K562 (cell line): ENCODE measurements around the gene LRFN3. TPM values are rescaled to one million over a fixed set of nuclear protein-coding genes. Genes with fewer than 3 reads are reported as not detected.

Source experiments
- AFF1 ChIP-seq, 2 experiments: fragments of 450-650 bp; IDR thresholded peaks; 2 replicates each; pipeline ENCODE4 v1.6.1; 2018; ENCODE audit warnings: mild to moderate bottlenecking in 2 of 2, low read depth in 1 of 2; ENCODE audit not compliant: partially characterized antibody in 2 of 2
- ARID1B ChIP-seq: fragments of 450-650 bp; IDR thresholded peaks from 2 replicates; pipeline ENCODE4 v1.6.1; 2016; ENCODE audit warnings: antibody characterized with exemption, mild to moderate bottlenecking, inconsistent platforms
- CBX2 ChIP-seq: fragments of 200-600 bp; sonication (generic); IDR thresholded peaks from one replicate; pipeline ENCODE4 v1.6.1; 2012; ENCODE audit warnings: mild to moderate bottlenecking, low read length, inconsistent platforms; ENCODE audit not compliant: insufficient read depth, poor library complexity, severe bottlenecking
- CREB1 ChIP-seq, 2 experiments: sonication (generic) in 1 of 2; formaldehyde crosslinking in 1 of 2; IDR thresholded peaks; 2 replicates each; pipeline versions ENCODE4 v1.6.1 to v1.8.0; 2012 to 2022; ENCODE audit warnings: inconsistent platforms in 1 of 2, mild to moderate bottlenecking in 1 of 2, missing genetic modification reagents in 1 of 2, moderate library complexity in 1 of 2
- HMG20B ChIP-seq: fragments of 250-450 bp; sonication (Bioruptor Pico); IDR thresholded peaks from 2 replicates; pipeline ENCODE4 v1.5.0; 2021; ENCODE audit warnings: mild to moderate bottlenecking
- NCOA1 ChIP-seq: fragments of 450-650 bp; IDR thresholded peaks from 2 replicates; pipeline ENCODE4 v1.6.1; 2016; ENCODE audit warnings: low read depth
- NCOA4 ChIP-seq: fragments of 450-650 bp; IDR thresholded peaks from 2 replicates; pipeline ENCODE4 v1.6.1; 2018; ENCODE audit warnings: mild to moderate bottlenecking; ENCODE audit not compliant: partially characterized antibody
- RAD21 ChIP-seq, 2 experiments: fragments of 250-450 bp in 1 of 2; fragments of 450-650 bp in 1 of 2; sonication (Bioruptor Pico) in 1 of 2; formaldehyde crosslinking in 1 of 2; IDR thresholded peaks in 1 of 2; conservative IDR thresholded peaks in 1 of 2; 2 replicates each; pipeline versions ENCODE4 v1.4.0 to v1.8.0; 2020 to 2022; ENCODE audit warnings: mild to moderate bottlenecking in 2 of 2, moderate library complexity in 1 of 2
- TARDBP ChIP-seq: fragments of 450-650 bp; IDR thresholded peaks from 2 replicates; pipeline ENCODE4 v1.6.1; 2016
- ZBTB12 ChIP-seq: fragments of 250-450 bp; sonication (Bioruptor Pico); IDR thresholded peaks from 2 replicates; pipeline ENCODE4 v1.4.0; 2020
- ZNF134 ChIP-seq: fragments of 250-450 bp; sonication (Bioruptor Pico); conservative IDR thresholded peaks from 2 replicates; pipeline ENCODE4 v1.4.0; 2020
- ZNF561 ChIP-seq: fragments of 450-650 bp; formaldehyde crosslinking; conservative IDR thresholded peaks from 2 replicates; pipeline ENCODE4 v1.4.0; 2020; ENCODE audit warnings: mild to moderate bottlenecking, moderate library complexity
- ZNF77 ChIP-seq: fragments of 250-450 bp; sonication (Bioruptor Pico); IDR thresholded peaks from 2 replicates; pipeline ENCODE4 v1.5.0; 2020
- polyA plus RNA-seq, 8 experiments: library from polyadenylated mRNA; depleted of rRNA in 4 of 8; stranded (reverse) in 5 of 8; unstranded in 3 of 8; fragments of >200 nt; fragmentation: Nextera tagmentation in 2 of 8; fragmentation: Illumina TruSeq in 1 of 8; extraction: Ambion mirVana in 2 of 8; extraction: Trizol in 1 of 8; gene quantifications; 2 replicates each; pipeline versions ENCODE4 v1.2.1 to v1.2.3, GENCODE V29; 2011 to 2014; ENCODE audit warnings: inconsistent platforms in 1 of 8, missing spikeins in 1 of 8
- total RNA-seq, 7 experiments: library from RNA; depleted of rRNA in 6 of 7; stranded (reverse); fragments of >200 nt in 6 of 7; fragmentation: Illumina TruSeq in 2 of 7; extraction: Trizol in 2 of 7; gene quantifications; 2 replicates each; pipeline versions ENCODE4 v1.2.1 to v1.2.3, GENCODE V29; 2011 to 2021; ENCODE audit warnings: low replicate concordance in 1 of 7
- TF ChIP-seq, protein P1 (sequence below): fragments of 450-650 bp; IDR thresholded peaks from 2 replicates; pipeline ENCODE4 v1.6.1; 2018; ENCODE audit not compliant: partially characterized antibody
- TF ChIP-seq, protein P2 (sequence below): fragments of 250-450 bp; sonication (Bioruptor Pico); IDR thresholded peaks from 2 replicates; pipeline ENCODE4 v1.8.0; 2021; ENCODE audit warnings: borderline replicate concordance, mild to moderate bottlenecking, moderate library complexity; ENCODE audit not compliant: poor library complexity, severe bottlenecking

The LRFN3 gene
- total and polyA plus RNA-seq, 9 of the 15 experiments (the other 6 are each of a cell fraction or from before 2014, with no cell fraction given) = 0.03 to 0.12 (median 0.11) TPM; not detected in 6

DNA sequence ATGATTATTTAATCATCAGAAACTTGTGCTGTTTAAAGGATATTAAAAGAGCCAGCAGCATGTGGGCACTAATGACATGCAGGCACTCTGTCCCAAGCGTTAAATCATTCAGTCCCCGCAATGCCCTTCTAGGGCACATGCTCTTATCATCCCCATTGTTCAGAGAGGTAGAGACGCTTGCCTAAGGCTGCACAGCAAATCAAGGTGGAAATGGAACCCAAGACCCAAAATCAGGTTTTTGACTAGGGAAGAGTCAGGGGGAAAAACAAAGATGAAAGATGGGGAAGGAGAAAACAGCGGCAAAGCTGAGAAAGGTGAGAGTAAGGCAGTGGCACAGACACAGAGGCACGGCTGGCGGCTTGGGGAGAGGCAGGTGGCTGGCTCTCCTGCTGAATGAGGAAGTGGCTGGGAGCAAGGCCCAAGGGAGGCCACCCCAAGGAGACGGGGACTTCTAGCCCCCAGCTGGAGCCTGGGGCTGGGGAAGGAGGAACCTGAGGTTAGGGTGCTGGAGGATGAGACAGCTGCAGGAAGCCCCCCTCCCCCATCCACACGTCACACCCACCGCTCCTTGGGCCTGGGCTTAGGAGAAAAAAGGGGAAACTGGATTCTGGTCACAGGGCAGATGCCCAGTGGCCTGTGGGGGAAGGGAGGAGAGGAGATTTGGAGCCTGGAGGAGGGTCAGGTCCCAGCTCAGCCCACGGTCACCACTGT lies 27.0 kb upstream of the LRFN3 start (continued):
- TF ChIP-seq, protein P1, sequence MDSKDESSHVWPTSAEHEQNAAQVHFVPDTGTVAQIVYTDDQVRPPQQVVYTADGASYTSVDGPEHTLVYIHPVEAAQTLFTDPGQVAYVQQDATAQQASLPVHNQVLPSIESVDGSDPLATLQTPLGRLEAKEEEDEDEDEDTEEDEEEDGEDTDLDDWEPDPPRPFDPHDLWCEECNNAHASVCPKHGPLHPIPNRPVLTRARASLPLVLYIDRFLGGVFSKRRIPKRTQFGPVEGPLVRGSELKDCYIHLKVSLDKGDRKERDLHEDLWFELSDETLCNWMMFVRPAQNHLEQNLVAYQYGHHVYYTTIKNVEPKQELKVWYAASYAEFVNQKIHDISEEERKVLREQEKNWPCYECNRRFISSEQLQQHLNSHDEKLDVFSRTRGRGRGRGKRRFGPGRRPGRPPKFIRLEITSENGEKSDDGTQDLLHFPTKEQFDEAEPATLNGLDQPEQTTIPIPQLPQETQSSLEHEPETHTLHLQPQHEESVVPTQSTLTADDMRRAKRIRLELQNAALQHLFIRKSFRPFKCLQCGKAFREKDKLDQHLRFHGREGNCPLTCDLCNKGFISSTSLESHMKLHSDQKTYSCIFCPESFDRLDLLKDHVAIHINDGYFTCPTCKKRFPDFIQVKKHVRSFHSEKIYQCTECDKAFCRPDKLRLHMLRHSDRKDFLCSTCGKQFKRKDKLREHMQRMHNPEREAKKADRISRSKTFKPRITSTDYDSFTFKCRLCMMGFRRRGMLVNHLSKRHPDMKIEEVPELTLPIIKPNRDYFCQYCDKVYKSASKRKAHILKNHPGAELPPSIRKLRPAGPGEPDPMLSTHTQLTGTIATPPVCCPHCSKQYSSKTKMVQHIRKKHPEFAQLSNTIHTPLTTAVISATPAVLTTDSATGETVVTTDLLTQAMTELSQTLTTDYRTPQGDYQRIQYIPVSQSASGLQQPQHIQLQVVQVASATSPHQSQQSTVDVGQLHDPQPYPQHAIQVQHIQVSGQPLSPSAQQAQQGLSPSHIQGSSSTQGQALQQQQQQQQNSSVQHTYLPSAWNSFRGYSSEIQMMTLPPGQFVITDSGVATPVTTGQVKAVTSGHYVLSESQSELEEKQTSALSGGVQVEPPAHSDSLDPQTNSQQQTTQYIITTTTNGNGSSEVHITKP = no peak
- TF ChIP-seq, protein P2, sequence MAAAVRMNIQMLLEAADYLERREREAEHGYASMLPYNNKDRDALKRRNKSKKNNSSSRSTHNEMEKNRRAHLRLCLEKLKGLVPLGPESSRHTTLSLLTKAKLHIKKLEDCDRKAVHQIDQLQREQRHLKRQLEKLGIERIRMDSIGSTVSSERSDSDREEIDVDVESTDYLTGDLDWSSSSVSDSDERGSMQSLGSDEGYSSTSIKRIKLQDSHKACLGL (CRISPR knock-in tag) = no peak
- TF ChIP-seq ZBTB12 (CRISPR knock-in tag) = peak; percentile 52; the same call in 1 of the 2 replicates
- no peak for TF ChIP-seq ZNF77 (CRISPR knock-in tag)
- peak; percentile 29; the same call in 1 of the 2 replicates for TF ChIP-seq ARID1B
- peak; percentile 35; the same call in 1 of the 2 replicates for TF ChIP-seq CREB1 (IDR thresholded peaks at IDR 0.05)
- TF ChIP-seq CREB1 (CRISPR knock-in tag; IDR thresholded peaks at IDR 0.05) = peak; percentile 69; the same call in 1 of the 2 replicates
- no peak for TF ChIP-seq HMG20B (CRISPR knock-in tag)
- no peak for TF ChIP-seq RAD21 (CRISPR knock-in tag; conservative IDR thresholded peaks at IDR 0.05 in 1 of 2, IDR thresholded peaks at IDR 0.05 in 1 of 2)
- TF ChIP-seq NCOA4 = no peak
- TF ChIP-seq AFF1 (IDR thresholded peaks at IDR 0.05; ENCODE audit: low read depth in 1 of 2, partially characterized antibody in 2 of 2) = peak in 1 of 2 experiments; percentile 35
- no peak for TF ChIP-seq ZNF561
- no peak for TF ChIP-seq CBX2
- no peak for TF ChIP-seq ZNF134 (CRISPR knock-in tag)
- 0 out of 2 replicates have a peak, but pooled peaks have one; percentile 22 for TF ChIP-seq NCOA1
- no peak for TF ChIP-seq TARDBP
